Measurements from ENCODE around the gene COPRS.
A peak's percentile ranks its signal among the peaks of the same experiment; 100 is the strongest.
"Not testable (repeated sequence)": the region's sequence is repeated elsewhere in the genome, so short reads cannot be mapped to it uniquely, and the experiment has no call there.

COPRS gene

GRCh38 chr17:31843070-31843745 lies 15.8 kb downstream of the COPRS start:
- DNase-seq, result no peak

GRCh38 chr17:31842195-31843069 lies 16.6 kb downstream of the COPRS start:
- DNase-seq, result peak; percentile 88

- no peak for DNase-seq
Measured at GRCh38 chr17:31841850-31842194, 17.2 kb downstream of the COPRS start.

- DNase-seq, result no peak
Measured at GRCh38 chr17:31838636-31839225, 20.3 kb downstream of the COPRS start.

GRCh38 chr17:31835984-31836383 lies 23.1 kb downstream of the COPRS start:
- DNase-seq, result no peak

GRCh38 chr17:31834448-31834847 lies 24.6 kb downstream of the COPRS start:
- no peak for DNase-seq

- no peak for DNase-seq
Measured at GRCh38 chr17:31832746-31833145, 26.3 kb downstream of the COPRS start.

GRCh38 chr17:31830971-31831858 lies 27.8 kb downstream of the COPRS start:
- no peak for DNase-seq

GRCh38 chr17:31829649-31830048 lies 29.4 kb downstream of the COPRS start:
- DNase-seq, result no peak

GRCh38 chr17:31828955-31829354 lies 30.1 kb downstream of the COPRS start:
- DNase-seq, result not testable (repeated sequence)

GRCh38 chr17:31825961-31826691 lies 32.9 kb downstream of the COPRS start:
- DNase-seq, result no peak

- no peak for DNase-seq
Measured at GRCh38 chr17:31824766-31825360, 34.2 kb downstream of the COPRS start.

GRCh38 chr17:31823014-31823413 lies 36.0 kb downstream of the COPRS start:
- DNase-seq, result no peak

GRCh38 chr17:31820691-31821435 lies 38.2 kb downstream of the COPRS start:
- DNase-seq, result no peak

GRCh38 chr17:31819578-31819977 lies 39.5 kb downstream of the COPRS start:
- DNase-seq, result no peak

GRCh38 chr17:31818863-31819262 lies 40.2 kb downstream of the COPRS start:
- not testable (repeated sequence) for DNase-seq

GRCh38 chr17:31815212-31815730 lies 43.8 kb downstream of the COPRS start:
- DNase-seq, result no peak

- no peak for DNase-seq
Measured at GRCh38 chr17:31811101-31811500, 47.9 kb downstream of the COPRS start.

- not testable (repeated sequence) for DNase-seq
Measured at GRCh38 chr17:31809876-31810275, 49.2 kb downstream of the COPRS start.

GRCh38 chr17:31808521-31809050 lies 50.5 kb downstream of the COPRS start:
- DNase-seq, result no peak
